ENCODE data around the gene CD28. TPM values are rescaled to one million over a fixed set of nuclear protein-coding genes. Genes with fewer than 3 reads are reported as not detected.
A peak's percentile ranks its signal among the peaks of the same experiment; 100 is the strongest.

CD28 gene
- 5.5 TPM for total RNA-seq

DNA sequence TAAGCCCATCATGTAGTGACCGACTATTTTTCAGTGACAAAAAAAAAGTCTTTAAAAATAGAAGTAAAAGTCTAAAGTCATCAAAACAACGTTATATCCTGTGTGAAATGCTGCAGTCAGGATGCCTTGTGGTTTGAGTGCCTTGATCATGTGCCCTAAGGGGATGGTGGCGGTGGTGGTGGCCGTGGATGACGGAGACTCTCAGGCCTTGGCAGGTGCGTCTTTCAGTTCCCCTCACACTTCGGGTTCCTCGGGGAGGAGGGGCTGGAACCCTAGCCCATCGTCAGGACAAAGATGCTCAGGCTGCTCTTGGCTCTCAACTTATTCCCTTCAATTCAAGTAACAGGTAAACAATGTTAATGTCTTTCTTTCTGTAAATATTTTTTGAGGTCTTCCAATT, at the start of gene CD28:
Gene CD28 (plus strand): TSS at position 237 of the 400 bp plus-strand sequence. CDS start 58 bp downstream, at position 295.
- DNase-seq: no peak

- DNase-seq: no peak
These were observed 46.9 kb upstream of the CD28 start for GRCh38 chr2:203659331-203660049.

GRCh38 chr2:203660465-203660864, 46.0 kb upstream of the CD28 start:
- no peak for DNase-seq

- DNase-seq: no peak
These were observed 45.0 kb upstream of the CD28 start for GRCh38 chr2:203661279-203661908.

- DNase-seq: no peak
These were observed 44.0 kb upstream of the CD28 start for GRCh38 chr2:203662487-203662886.

DNA sequence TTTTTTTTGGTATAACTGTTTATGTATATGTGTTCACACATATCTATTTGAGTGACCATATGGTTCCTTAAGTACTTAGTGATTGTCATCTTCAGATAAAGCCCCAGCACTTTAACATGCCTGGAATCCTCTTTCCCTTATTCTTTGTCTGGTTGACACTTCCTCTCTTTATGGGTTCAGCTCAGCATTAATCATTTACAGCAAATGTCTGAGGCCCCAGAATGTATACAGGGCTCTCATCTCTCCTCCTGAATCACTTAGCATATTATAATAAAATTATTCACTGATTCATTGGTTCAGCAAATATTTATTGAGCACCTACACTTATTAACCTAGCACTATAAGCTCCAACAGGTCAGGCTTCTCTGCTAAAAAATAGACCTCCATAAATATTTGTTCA, 43.5 kb upstream of the CD28 start:
- no peak for DNase-seq

GRCh38 chr2:203664029-203664755, 42.2 kb upstream of the CD28 start:
- DNase-seq: no peak

DNA sequence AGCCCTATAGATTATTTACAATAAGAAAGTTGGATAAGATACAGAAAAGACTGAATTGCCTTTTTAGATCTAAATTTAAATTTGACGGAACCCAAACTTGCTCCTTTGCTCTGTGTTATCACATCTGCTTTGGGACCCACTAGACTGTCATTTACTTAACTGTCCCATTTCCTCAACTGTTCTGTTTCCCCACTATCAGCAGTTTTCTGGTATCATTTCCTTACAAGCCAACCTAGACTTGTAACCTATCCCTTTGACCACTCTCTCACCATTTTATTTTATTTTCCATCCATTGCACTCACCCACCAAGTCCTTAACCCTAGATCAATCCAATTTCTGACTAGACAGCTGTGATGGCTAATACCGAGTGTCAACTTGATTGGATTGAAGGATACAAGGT, 38.6 kb upstream of the CD28 start:
- no peak for DNase-seq

- no peak for DNase-seq
These were observed 36.6 kb upstream of the CD28 start for GRCh38 chr2:203669820-203670219.

- DNase-seq: no peak
These were observed 35.5 kb upstream of the CD28 start for GRCh38 chr2:203670939-203671338.

DNA sequence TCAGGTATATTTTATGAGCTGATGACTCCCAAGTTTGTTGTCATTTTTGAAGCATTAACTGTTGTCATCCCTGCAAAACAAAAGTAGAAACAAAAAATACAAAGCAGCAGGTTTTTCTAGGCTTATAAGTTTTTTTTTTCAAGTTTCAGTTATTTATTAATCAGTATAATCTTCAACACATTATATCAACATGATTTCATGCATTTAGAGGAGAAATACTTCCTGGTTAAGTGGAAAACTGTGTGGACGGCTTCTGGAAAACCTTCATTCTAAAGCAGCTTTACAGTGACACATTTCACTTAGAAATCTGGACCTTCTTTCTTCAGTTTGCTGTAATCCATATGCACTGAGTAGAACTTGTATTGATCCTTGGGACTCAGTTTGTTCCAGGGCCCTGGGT, 34.6 kb upstream of the CD28 start:
- DNase-seq: no peak

DNA sequence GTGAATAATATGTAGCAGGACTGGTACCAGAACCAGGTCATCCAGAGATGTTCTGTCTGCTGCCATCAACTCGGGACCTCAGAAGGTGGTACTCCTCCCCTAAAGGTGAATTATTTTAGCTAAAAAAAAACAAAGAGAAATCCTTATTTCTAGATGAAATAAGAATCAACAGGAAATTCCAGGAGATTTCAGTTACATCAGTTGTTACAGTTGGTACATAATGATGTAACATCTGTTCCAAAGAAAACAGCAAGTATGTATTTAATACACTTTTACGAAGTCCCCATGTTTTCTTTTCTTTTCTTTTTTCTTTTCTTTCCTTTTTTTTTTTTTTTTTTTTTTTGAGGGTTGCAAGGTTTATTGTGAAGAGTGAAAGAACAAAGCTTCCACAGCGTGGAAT, 33.6 kb upstream of the CD28 start:
- no peak for DNase-seq

DNA sequence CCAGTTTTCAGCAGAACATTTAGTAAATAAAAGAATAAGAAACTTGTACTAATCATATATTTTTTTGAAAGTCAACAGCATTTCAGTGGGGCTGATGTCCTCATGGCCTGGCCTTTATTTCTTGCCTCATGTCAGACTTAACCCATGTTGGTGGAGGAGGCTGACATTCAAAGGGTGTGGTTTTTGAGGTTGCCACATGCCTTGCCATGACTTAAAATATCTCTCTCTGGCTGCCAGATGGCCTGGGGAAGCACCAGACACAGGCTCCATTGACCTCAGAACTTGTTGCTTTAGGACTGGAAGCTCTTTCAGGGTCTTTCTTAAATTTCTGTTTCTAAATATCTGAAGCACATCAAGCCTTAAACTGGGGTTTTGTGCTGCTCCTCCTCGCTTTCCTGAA, 32.5 kb upstream of the CD28 start:
- peak; percentile 45 for DNase-seq

GRCh38 chr2:203675086-203675485, 31.4 kb upstream of the CD28 start:
- no peak for DNase-seq

- DNase-seq: no peak
These were observed 27.5 kb upstream of the CD28 start for GRCh38 chr2:203678971-203679370.

DNA sequence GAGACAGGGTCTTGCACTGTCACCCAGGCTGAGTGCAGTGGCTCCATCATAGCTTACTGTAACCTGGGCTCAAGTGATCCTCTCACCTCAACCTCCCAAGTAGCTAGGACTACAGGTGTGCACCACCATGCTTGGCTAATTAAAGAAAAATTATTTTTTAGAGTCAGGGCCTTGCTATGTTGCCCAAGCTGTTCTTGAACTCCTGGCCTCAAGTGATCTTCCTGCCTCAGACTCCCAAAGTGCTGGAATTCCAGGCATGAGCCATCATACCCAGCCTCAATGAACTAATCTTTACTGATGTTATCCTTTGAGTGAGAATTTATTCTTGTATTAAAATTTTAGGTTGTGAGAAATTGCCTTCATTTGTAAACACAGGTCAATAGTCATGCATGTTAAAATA, 27.0 kb upstream of the CD28 start:
- DNase-seq: no peak

GRCh38 chr2:203681978-203682377, 24.5 kb upstream of the CD28 start:
- no peak for DNase-seq

DNA sequence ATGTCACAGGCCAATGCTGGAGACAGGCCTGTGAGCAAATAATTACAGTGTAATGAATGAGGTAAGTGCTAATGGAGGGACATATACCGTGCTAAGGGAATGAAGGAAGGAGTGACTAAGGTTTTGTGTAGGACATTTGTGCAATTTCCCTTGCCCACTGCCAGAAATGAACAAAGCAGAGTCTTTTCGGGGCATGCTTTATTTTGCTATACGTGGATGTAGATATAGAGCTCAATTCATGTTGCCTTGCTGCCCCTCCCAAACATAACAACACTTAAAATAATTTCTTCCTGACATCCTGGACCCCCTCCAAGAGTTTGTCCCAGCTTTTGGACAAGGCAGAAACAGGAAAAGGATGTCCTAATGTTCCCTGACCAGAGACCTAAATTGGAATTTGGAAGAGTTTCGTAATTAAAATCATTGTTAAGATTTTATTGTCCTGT, 23.7 kb upstream of the CD28 start:
- peak; percentile 57 for DNase-seq

DNA sequence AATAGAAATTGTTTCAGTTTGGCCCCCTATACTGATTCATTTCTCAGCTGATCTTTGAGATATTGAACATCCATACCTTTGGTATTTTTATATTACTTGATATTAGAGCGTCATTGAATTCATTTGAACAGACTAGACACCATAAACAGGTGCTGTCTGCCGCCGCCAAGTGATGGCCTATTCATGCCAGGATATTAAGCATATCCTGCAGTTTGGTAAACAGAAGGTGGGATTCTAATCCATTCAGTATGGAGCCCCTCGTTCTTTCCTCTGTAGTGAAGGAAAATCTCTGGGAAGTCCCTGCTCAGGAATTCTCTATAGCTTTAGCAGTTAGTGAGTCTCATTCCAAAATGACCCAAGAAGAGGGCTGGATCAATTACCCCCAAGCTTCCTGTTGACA, 23.0 kb upstream of the CD28 start:
- no peak for DNase-seq

DNA sequence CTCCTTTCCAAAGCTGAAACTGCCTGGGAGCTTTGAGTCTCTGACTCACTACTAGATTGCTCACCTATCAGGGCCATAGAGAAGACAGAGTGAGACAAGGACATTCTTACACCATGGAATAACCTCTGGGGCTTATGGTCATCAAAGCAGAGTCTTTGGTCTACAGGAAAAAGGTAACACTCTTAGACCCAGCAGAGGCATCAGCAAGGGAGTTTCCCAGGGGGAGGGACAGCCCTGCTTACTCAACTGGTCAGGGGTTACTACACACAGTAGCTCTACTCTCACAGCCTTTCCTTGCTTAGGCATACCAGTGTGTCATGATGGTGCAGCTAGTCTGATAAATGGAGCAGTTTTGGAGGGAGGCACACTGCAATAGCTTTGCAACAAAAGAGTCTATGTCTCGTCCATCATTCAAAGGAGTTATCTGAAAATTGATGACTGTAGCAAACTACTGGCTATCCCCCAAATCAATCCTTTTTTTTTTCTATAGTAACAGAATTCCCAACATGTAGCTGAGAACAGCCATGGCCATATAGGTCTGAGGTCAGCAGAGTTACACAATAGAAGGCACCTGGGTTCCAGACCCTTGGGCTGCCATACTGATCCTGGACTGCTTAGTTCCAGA, 22.4 kb upstream of the CD28 start:
- no peak for DNase-seq

- peak; percentile 72 for DNase-seq
These were observed 21.3 kb upstream of the CD28 start for GRCh38 chr2:203685081-203685621.

GRCh38 chr2:203685789-203686420, 20.5 kb upstream of the CD28 start:
- DNase-seq: no peak
